NCI-H2081 (cell line): ENCODE results near the gene RPS6KA2.
"Not testable (repeated sequence)": the region's sequence is repeated elsewhere in the genome, so short reads cannot be mapped to it uniquely, and the experiment has no call there.

Source experiments
- DNase-seq, 2 experiments: peaks; one replicate each; lab custom pipeline; 2025; lab: John Stamatoyannopoulos, UW

The RPS6KA2 gene

GRCh38 chr6:166529586-166529985 lies 97.5 kb downstream of the RPS6KA2 start:
- DNase-seq = no peak

- DNase-seq = not testable (repeated sequence)
These were observed 98.0 kb downstream of the RPS6KA2 start for GRCh38 chr6:166529058-166529457.

GRCh38 chr6:166527849-166528248 lies 99.2 kb downstream of the RPS6KA2 start:
- no peak for DNase-seq

- no peak for DNase-seq
These were observed 100.1 kb downstream of the RPS6KA2 start for GRCh38 chr6:166526937-166527336.

GRCh38 chr6:166525567-166525966 lies 101.5 kb downstream of the RPS6KA2 start:
- DNase-seq = no peak

- DNase-seq = no peak
These were observed 103.1 kb downstream of the RPS6KA2 start for GRCh38 chr6:166523782-166524559.

- no peak for DNase-seq
These were observed 105.9 kb downstream of the RPS6KA2 start for GRCh38 chr6:166520905-166521834.

- no peak for DNase-seq
These were observed 110.7 kb downstream of the RPS6KA2 start for GRCh38 chr6:166516251-166516884.

GRCh38 chr6:166515072-166515810 lies 111.8 kb downstream of the RPS6KA2 start:
- DNase-seq = no peak

- DNase-seq = no peak
These were observed 112.9 kb downstream of the RPS6KA2 start for GRCh38 chr6:166514196-166514595.

GRCh38 chr6:166512567-166512966 lies 114.5 kb downstream of the RPS6KA2 start:
- no peak for DNase-seq

- no peak for DNase-seq
These were observed 115.7 kb downstream of the RPS6KA2 start for GRCh38 chr6:166511316-166511715.

- DNase-seq = no peak
These were observed 117.9 kb downstream of the RPS6KA2 start for GRCh38 chr6:166509193-166509592.

GRCh38 chr6:166508726-166509125 lies 118.3 kb downstream of the RPS6KA2 start:
- DNase-seq = no peak

- no peak for DNase-seq
These were observed 119.1 kb downstream of the RPS6KA2 start for GRCh38 chr6:166507809-166508564.

- no peak for DNase-seq
These were observed 119.7 kb downstream of the RPS6KA2 start for GRCh38 chr6:166507380-166507779.

- DNase-seq = no peak
These were observed 121.7 kb downstream of the RPS6KA2 start for GRCh38 chr6:166505133-166505905.

- DNase-seq = no peak
These were observed 123.0 kb downstream of the RPS6KA2 start for GRCh38 chr6:166504100-166504499.

GRCh38 chr6:166503167-166503744 lies 123.8 kb downstream of the RPS6KA2 start:
- no peak for DNase-seq

- DNase-seq = no peak
These were observed 124.6 kb downstream of the RPS6KA2 start for GRCh38 chr6:166502453-166502852.
